Mucosa of descending colon (tissue), 3 donors: Measurements from ENCODE around the gene AGL. TPM values are rescaled to one million over a fixed set of nuclear protein-coding genes. Genes with fewer than 3 reads are reported as not detected.
"Not testable (repeated sequence)": the region's sequence is repeated elsewhere in the genome, so short reads cannot be mapped to it uniquely, and the experiment has no call there.

ENCODE experiments used
- ATAC-seq: fragments of 200-7000 bp; cut with Tn5 transposase; one replicate; pipeline ENCODE4 v1.9.1; 2020; ENCODE audit warnings: mild to moderate bottlenecking, moderate library complexity
- DNase-seq, 3 donors: peaks; one replicate each; pipeline ENCODE4 v3.0.0-alpha.2; 2020
- H3K36me3 ChIP-seq: fragments of 200-600 bp; one replicate; pipeline ENCODE4 v1.8.0; 2021; ENCODE audit warnings: low read depth, mild to moderate bottlenecking
- H3K4me1 ChIP-seq: fragments of 200-600 bp; one replicate; pipeline ENCODE4 v1.8.0; 2021; ENCODE audit warnings: low read depth, mild to moderate bottlenecking
- H3K4me3 ChIP-seq: fragments of 200-600 bp; one replicate; pipeline ENCODE4 v1.8.0; 2021; ENCODE audit warnings: mild to moderate bottlenecking
- H3K9me3 ChIP-seq: fragments of 200-600 bp; one replicate; pipeline ENCODE4 v1.8.0; 2021; ENCODE audit warnings: mild to moderate bottlenecking
- CTCF ChIP-seq: fragments of 200-600 bp; IDR thresholded peaks from one replicate; pipeline ENCODE4 v1.8.0; 2022; ENCODE audit warnings: antibody characterized with exemption, mild to moderate bottlenecking
- intact Hi-C, 2 donors: fragments of 100-400 bp; cut with DNase I in 1 of 2; cut with micrococcal nuclease in 1 of 2; formaldehyde crosslinking; loops; one replicate each; pipeline versions ENCODE4 v1.11.0 to v1.11.1; 2022; cut with DNase I, micrococcal nuclease
- total RNA-seq, 3 donors: library from RNA; stranded (reverse); fragmentation: NEBNext Ultra II Directional in 2 of 3; extraction: Animal tissue kit (Norgen Biotek cat#: 25700) in 2 of 3; gene quantifications; one replicate each; pipeline versions ENCODE4 v1.2.1 to v1.2.4, GENCODE V29; 2021 to 2023
- donor health status: DM: no; HTN: no; CAD: no; lungs with moderate emphysema.
- donor health status: DM: no; HTN: no; CAD: no.
- donor health status: DM: no; HTN: yes; CAD: no.

AGL gene
- total RNA-seq, 3 donors from 2014 or later: 24.6 to 28.2 (median 27.5) TPM

GRCh38 chr1:99855914-99856450 is 5.8 kb downstream of the AGL start:
- no peak for ATAC-seq
- no peaks in the 10 kb centered on the region for H3K36me3 ChIP-seq
- TF ChIP-seq CTCF: no peak
- H3K4me1 ChIP-seq: no peaks in the 10 kb centered on the region
- intact Hi-C loops: no loop called here
- DNase-seq: no peak
- no peak overlapping the region for H3K4me3 ChIP-seq
- no peaks in the 10 kb centered on the region for H3K9me3 ChIP-seq

GRCh38 chr1:99857041-99857440 is 6.9 kb downstream of the AGL start:
- intact Hi-C loops, H3K4me1 ChIP-seq, ATAC-seq, H3K9me3 ChIP-seq, DNase-seq, H3K4me3 ChIP-seq, H3K36me3 ChIP-seq: not testable (repeated sequence)

DNA sequence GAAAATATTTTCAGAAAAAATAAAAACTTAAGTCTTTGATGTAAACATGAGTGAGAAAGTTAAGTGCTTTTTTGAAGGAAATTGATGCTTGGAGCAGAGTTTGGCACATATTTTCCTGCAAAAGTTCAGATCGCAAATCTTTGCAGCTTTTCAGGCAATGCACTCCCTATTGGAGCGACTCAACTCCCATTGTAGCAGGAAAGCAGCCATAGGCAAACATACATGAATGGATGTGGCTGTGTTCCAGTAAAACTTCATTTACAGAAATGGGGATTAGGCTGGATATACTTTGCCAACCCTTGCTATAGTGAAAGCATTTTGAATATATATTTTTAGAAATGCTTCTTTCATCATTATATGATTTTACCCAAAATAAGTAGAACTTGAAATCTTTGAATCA is 8.1 kb downstream of the AGL start:
- intact Hi-C loops: no loop called here
- no peak for TF ChIP-seq CTCF
- Histone ChIP-seq H3K4me3 (no peak overlapping the region), H3K36me3 (no peaks in the 10 kb centered on the region), H3K9me3 (no peaks in the 10 kb centered on the region), H3K4me1 (no peaks in the 10 kb centered on the region)
- no peak for DNase-seq
- ATAC-seq: no peak

- intact Hi-C loops: no loop called here
- H3K9me3 ChIP-seq: no peaks in the 10 kb centered on the region
- TF ChIP-seq CTCF: no peak
Observed at GRCh38 chr1:99858881-99859280, 8.7 kb downstream of the AGL start.

DNA sequence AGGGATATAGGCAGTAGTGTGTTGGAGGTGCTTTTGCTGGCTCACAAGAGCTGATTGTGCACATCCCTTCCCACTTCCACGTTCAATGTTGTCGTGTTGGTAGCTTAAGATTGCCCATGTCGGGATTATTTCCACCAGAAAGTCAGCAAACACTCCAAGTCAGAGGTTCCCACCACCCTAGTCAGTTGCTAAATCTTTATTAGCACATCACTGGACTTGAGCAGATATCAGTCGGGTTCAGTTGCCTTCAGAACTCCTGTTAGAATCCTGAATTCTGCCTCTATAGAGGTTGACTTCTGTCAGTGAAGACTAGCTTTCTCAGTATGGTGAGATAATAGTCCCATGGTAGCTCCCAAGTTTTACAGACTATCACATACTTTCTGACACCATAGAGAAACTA is 10.5 kb downstream of the AGL start:
- intact Hi-C loops: no loop called here
- no peak for TF ChIP-seq CTCF
- Histone ChIP-seq H3K9me3 (no peaks in the 10 kb centered on the region), H3K36me3 (no peaks in the 10 kb centered on the region), H3K4me1 (no peaks in the 10 kb centered on the region), H3K4me3 (no peak overlapping the region)
- DNase-seq: no peak
- ATAC-seq: no peak

More at GRCh38 chr1:99858881-99859280, 8.7 kb downstream of the AGL start:
- ATAC-seq: no peak
- Histone ChIP-seq H3K36me3 (no peaks in the 10 kb centered on the region), H3K4me3 (no peak overlapping the region), H3K4me1 (no peaks in the 10 kb centered on the region)
- DNase-seq: no peak

- no peak for TF ChIP-seq CTCF
- Histone ChIP-seq H3K9me3 (no peaks in the 10 kb centered on the region), H3K4me3 (no peak overlapping the region), H3K36me3 (no peaks in the 10 kb centered on the region), H3K4me1 (no peaks in the 10 kb centered on the region)
- intact Hi-C loops: no loop called here
- ATAC-seq (no peak), DNase-seq (no peak)
Observed at GRCh38 chr1:99867682-99868081, 17.5 kb downstream of the AGL start.
